ENCODE measurements around the gene SSBP3. TPM values are rescaled to one million over a fixed set of nuclear protein-coding genes. Genes with fewer than 3 reads are reported as not detected.

SSBP3 gene
- total and polyA plus RNA-seq, 2 of the 13 experiments (the other 11 are each of a cell fraction or from before 2014, with no cell fraction given), result 8.5 to 17.6 TPM

GRCh38 chr1:54331843-54332463 is 74.2 kb downstream of the SSBP3 start:
- H3K4me2 ChIP-seq (ENCODE audit: low read depth, low read length), result no peak overlapping the region
- CTCF ChIA-PET (ENCODE audit: low intra/inter-chr PET ratio, low total read pairs), result no interaction called here
- DNase-seq (ENCODE audit: low spot score) (no peak), ATAC-seq (no peak), FAIRE-seq (no peak)
- H2AFZ ChIP-seq (ENCODE audit: low read length), result no peak overlapping the region
- H3K4me1 ChIP-seq (ENCODE audit: insufficient read depth, low read length), result peaks cover 55% of the 10 kb centered on the region
- H3K27me3 ChIP-seq (ENCODE audit: control insufficient read depth in 1 of 2, insufficient read depth in 2 of 2, low read length in 2 of 2), result no peaks in the 10 kb centered on the region
- peaks cover 4% of the 10 kb centered on the region for H4K20me1 ChIP-seq (ENCODE audit: insufficient read depth, low read length)
- H3K9me3 ChIP-seq (ENCODE audit: low read length), result no peaks in the 10 kb centered on the region
- H3K79me2 ChIP-seq (ENCODE audit: insufficient read depth, low read length), result peaks cover 10% of the 10 kb centered on the region
- H3K27ac ChIP-seq (ENCODE audit: extremely low read length, insufficient read depth, low read length), result no peak overlapping the region
- WGBS (ENCODE audit: low lambda C conversion rate), result 91% methylated on average over 3 of the region's 3 CpGs
- POLR2A ChIA-PET, result no interaction called here
- no peak overlapping the region for H3K4me3 ChIP-seq (replicated peaks in 1 of 3; ENCODE audit: insufficient read depth in 1 of 3, low read depth in 2 of 3, low read length in 3 of 3)
- in situ Hi-C loops (cut with HindIII; ENCODE audit: extremely low pct_ligation_motif_present, low pct_unique_long_range_greater_than_20kb), result no loop called here
- intact Hi-C loops (cut with micrococcal nuclease; ENCODE audit: unreplicated experiment), result no loop called here
- no peak for TF ChIP-seq SKIL (CRISPR knock-in tag; IDR thresholded peaks at IDR 0.05; ENCODE audit: borderline replicate concordance)
- H3K9ac ChIP-seq (ENCODE audit: insufficient read depth, low read depth, low read length), result no peak overlapping the region
- no TSS peak for BruUV-seq (replicated peaks)
- 0 out of 5 replicates have a peak, but pooled peaks cover 0 to 3% of the 10 kb centered on the region in 2 experiments for H3K36me3 ChIP-seq (replicated peaks in 1 of 2; ENCODE audit: control insufficient read depth in 1 of 2, insufficient read depth in 2 of 2, low read length in 2 of 2)

- ChIA-PET CTCF (ENCODE audit: low intra/inter-chr PET ratio, low total read pairs) (no interaction called here), POLR2A (no interaction called here)
- DNase-seq (ENCODE audit: low spot score) (no peak), FAIRE-seq (no peak), ATAC-seq (no peak)
- H3K4me1 ChIP-seq (ENCODE audit: insufficient read depth, low read length), result peaks cover 55% of the 10 kb centered on the region
- H3K9ac ChIP-seq (ENCODE audit: insufficient read depth, low read depth, low read length), result no peak overlapping the region
- TF ChIP-seq HOMEZ (CRISPR knock-in tag; IDR thresholded peaks at IDR 0.05; ENCODE audit: low read depth) (no peak), KDM3A (CRISPR knock-in tag; IDR thresholded peaks at IDR 0.05; ENCODE audit: low read depth) (no peak), ZNF703 (CRISPR knock-in tag; IDR thresholded peaks at IDR 0.05; ENCODE audit: borderline replicate concordance) (no peak), ARHGAP35 (CRISPR knock-in tag; IDR thresholded peaks at IDR 0.05; ENCODE audit: borderline replicate concordance) (no peak), ZNF446 (CRISPR knock-in tag; IDR thresholded peaks at IDR 0.05) (no peak)
- WGBS (ENCODE audit: low lambda C conversion rate), result 96% methylated on average over 12 of the region's 12 CpGs
- H3K9me3 ChIP-seq (ENCODE audit: low read length), result no peaks in the 10 kb centered on the region
- 0 out of 5 replicates have a peak, but pooled peaks cover 0 to 3% of the 10 kb centered on the region in 2 experiments for H3K36me3 ChIP-seq (replicated peaks in 1 of 2; ENCODE audit: control insufficient read depth in 1 of 2, insufficient read depth in 2 of 2, low read length in 2 of 2)
- BruUV-seq (replicated peaks), result no TSS peak
- H3K27ac ChIP-seq (ENCODE audit: extremely low read length, insufficient read depth, low read length), result no peak overlapping the region
- H3K27me3 ChIP-seq (ENCODE audit: control insufficient read depth in 1 of 2, insufficient read depth in 2 of 2, low read length in 2 of 2), result no peaks in the 10 kb centered on the region
- intact Hi-C loops (cut with micrococcal nuclease; ENCODE audit: unreplicated experiment), result no loop called here
- in situ Hi-C loops (cut with HindIII; ENCODE audit: extremely low pct_ligation_motif_present, low pct_unique_long_range_greater_than_20kb), result no loop called here
- H3K4me3 ChIP-seq (replicated peaks in 1 of 3; ENCODE audit: insufficient read depth in 1 of 3, low read depth in 2 of 3, low read length in 3 of 3), result no peak overlapping the region
- H2AFZ ChIP-seq (ENCODE audit: low read length), result no peak overlapping the region
- peaks cover 10% of the 10 kb centered on the region for H3K79me2 ChIP-seq (ENCODE audit: insufficient read depth, low read length)
- peaks cover 4% of the 10 kb centered on the region for H4K20me1 ChIP-seq (ENCODE audit: insufficient read depth, low read length)
- H3K4me2 ChIP-seq (ENCODE audit: low read depth, low read length), result no peak overlapping the region
These were observed 75.0 kb downstream of the SSBP3 start for GRCh38 chr1:54331091-54331772.
